HAP-1 (cell line): ENCODE measurements around the gene SNED1.

ENCODE experiments used
- DNase-seq, 2 experiments: peaks; one replicate each; pipeline ENCODE4 v3.0.0-alpha.2; 2016 to 2020; ENCODE audit warnings: low spot score in 2 of 2
- H3K27me3 ChIP-seq: fragments of 250-450 bp; sonication (Bioruptor Pico); 2 replicates; pipeline ENCODE4 v1.5.1; 2020; ENCODE audit warnings: low read depth, mild to moderate bottlenecking, moderate library complexity
- H3K36me3 ChIP-seq: fragments of 250-450 bp; sonication (Bioruptor Pico); replicated peaks from 2 replicates; pipeline ENCODE4 v1.5.1; 2020; ENCODE audit warnings: mild to moderate bottlenecking
- H3K4me1 ChIP-seq: fragments of 250-450 bp; sonication (Bioruptor Pico); 2 replicates; pipeline ENCODE4 v1.5.1; 2020; ENCODE audit warnings: mild to moderate bottlenecking
- H3K4me3 ChIP-seq: fragments of 250-450 bp; sonication (Bioruptor Pico); 2 replicates; pipeline ENCODE4 v1.5.1; 2020; ENCODE audit warnings: mild to moderate bottlenecking, moderate library complexity
- H3K9me3 ChIP-seq: fragments of 250-450 bp; sonication (Bioruptor Pico); 2 replicates; pipeline ENCODE4 v1.5.1; 2020; ENCODE audit warnings: mild to moderate bottlenecking, moderate library complexity
- in situ Hi-C: fragments of 300-500 bp; cut with MboI; formaldehyde crosslinking; loops from 3 replicates; pipeline ENCODE4 v1.14.3; 2020; ENCODE audit warnings: low sequenced_read_pairs, inconsistent platforms, mixed read lengths

The SNED1 gene

GRCh38 chr2:241128266-241128665 lies 129.8 kb downstream of the SNED1 start:
- no peaks in the 10 kb centered on the region for H3K4me1 ChIP-seq
- H3K4me3 ChIP-seq = no peak overlapping the region
- peaks cover 34% of the 10 kb centered on the region for H3K36me3 ChIP-seq
- DNase-seq = no peak
- in situ Hi-C loops = no loop called here
- no peaks in the 10 kb centered on the region for H3K27me3 ChIP-seq
- no peaks in the 10 kb centered on the region for H3K9me3 ChIP-seq

- Histone ChIP-seq H3K27me3 (no peaks in the 10 kb centered on the region), H3K9me3 (no peaks in the 10 kb centered on the region), H3K36me3 (peaks cover 34% of the 10 kb centered on the region), H3K4me3 (no peak overlapping the region), H3K4me1 (no peaks in the 10 kb centered on the region)
- no peak for DNase-seq
- in situ Hi-C loops = no loop called here
These were observed 130.9 kb downstream of the SNED1 start for GRCh38 chr2:241129086-241129871.

GRCh38 chr2:241130316-241130715 lies 131.9 kb downstream of the SNED1 start:
- in situ Hi-C loops = no loop called here
- no peak overlapping the region for H3K4me3 ChIP-seq
- H3K9me3 ChIP-seq = no peaks in the 10 kb centered on the region
- no peak for DNase-seq
- no peaks in the 10 kb centered on the region for H3K4me1 ChIP-seq
- H3K36me3 ChIP-seq = peaks cover 36% of the 10 kb centered on the region
- H3K27me3 ChIP-seq = no peaks in the 10 kb centered on the region

- DNase-seq = no peak
These were observed 133.1 kb downstream of the SNED1 start for GRCh38 chr2:241131531-241131930.

GRCh38 chr2:241132538-241133435 lies 134.4 kb downstream of the SNED1 start:
- Histone ChIP-seq H3K4me1 (no peaks in the 10 kb centered on the region), H3K9me3 (no peaks in the 10 kb centered on the region), H3K27me3 (no peaks in the 10 kb centered on the region), H3K4me3 (no peak overlapping the region), H3K36me3 (peaks cover 43% of the 10 kb centered on the region)
- DNase-seq = no peak
- in situ Hi-C loops = no loop called here

More at GRCh38 chr2:241131531-241131930, 133.1 kb downstream of the SNED1 start:
- peaks cover 39% of the 10 kb centered on the region for H3K36me3 ChIP-seq
- no peak overlapping the region for H3K4me3 ChIP-seq
- no peaks in the 10 kb centered on the region for H3K4me1 ChIP-seq
- H3K9me3 ChIP-seq = no peaks in the 10 kb centered on the region
- no peaks in the 10 kb centered on the region for H3K27me3 ChIP-seq
- in situ Hi-C loops = no loop called here

GRCh38 chr2:241133436-241133820 lies 135.0 kb downstream of the SNED1 start:
- no peak for DNase-seq
- Histone ChIP-seq H3K4me3 (no peak overlapping the region), H3K4me1 (no peaks in the 10 kb centered on the region), H3K27me3 (no peaks in the 10 kb centered on the region), H3K36me3 (peaks cover 49% of the 10 kb centered on the region), H3K9me3 (no peaks in the 10 kb centered on the region)
- in situ Hi-C loops = no loop called here

GRCh38 chr2:241134711-241135110 lies 136.3 kb downstream of the SNED1 start:
- Histone ChIP-seq H3K4me3 (no peak overlapping the region), H3K9me3 (no peaks in the 10 kb centered on the region), H3K4me1 (no peaks in the 10 kb centered on the region), H3K36me3 (peaks cover 59% of the 10 kb centered on the region), H3K27me3 (no peaks in the 10 kb centered on the region)
- in situ Hi-C loops = no loop called here
- DNase-seq = no peak

GRCh38 chr2:241135737-241136136 lies 137.3 kb downstream of the SNED1 start:
- in situ Hi-C loops = no loop called here
- peaks cover 64% of the 10 kb centered on the region for H3K36me3 ChIP-seq

GRCh38 chr2:241136191-241136590 lies 137.8 kb downstream of the SNED1 start:
- Histone ChIP-seq H3K36me3 (peaks cover 66% of the 10 kb centered on the region), H3K4me3 (no peak overlapping the region), H3K9me3 (no peaks in the 10 kb centered on the region), H3K4me1 (no peaks in the 10 kb centered on the region), H3K27me3 (no peaks in the 10 kb centered on the region)
- DNase-seq = no peak
- in situ Hi-C loops = no loop called here

More at GRCh38 chr2:241135737-241136136, 137.3 kb downstream of the SNED1 start:
- Histone ChIP-seq H3K9me3 (no peaks in the 10 kb centered on the region), H3K4me3 (no peak overlapping the region), H3K27me3 (no peaks in the 10 kb centered on the region), H3K4me1 (no peaks in the 10 kb centered on the region)
- DNase-seq = no peak

GRCh38 chr2:241136661-241137260 lies 138.3 kb downstream of the SNED1 start:
- Histone ChIP-seq H3K36me3 (peaks cover 66% of the 10 kb centered on the region), H3K9me3 (no peaks in the 10 kb centered on the region), H3K27me3 (no peaks in the 10 kb centered on the region), H3K4me1 (no peaks in the 10 kb centered on the region), H3K4me3 (no peak overlapping the region)
- DNase-seq = no peak
- in situ Hi-C loops = no loop called here

- H3K36me3 ChIP-seq = peaks cover 65% of the 10 kb centered on the region
- no peaks in the 10 kb centered on the region for H3K4me1 ChIP-seq
- DNase-seq = no peak
- H3K4me3 ChIP-seq = no peak overlapping the region
- H3K9me3 ChIP-seq = no peaks in the 10 kb centered on the region
- in situ Hi-C loops = no loop called here
- no peaks in the 10 kb centered on the region for H3K27me3 ChIP-seq
These were observed 139.1 kb downstream of the SNED1 start for GRCh38 chr2:241137276-241138190.

- no peaks in the 10 kb centered on the region for H3K9me3 ChIP-seq
- DNase-seq = no peak
- H3K36me3 ChIP-seq = peaks cover 55% of the 10 kb centered on the region
- H3K27me3 ChIP-seq = no peaks in the 10 kb centered on the region
- no peak overlapping the region for H3K4me3 ChIP-seq
- H3K4me1 ChIP-seq = no peaks in the 10 kb centered on the region
- in situ Hi-C loops = no loop called here
These were observed 140.1 kb downstream of the SNED1 start for GRCh38 chr2:241138471-241138870.
